ENCODE results near the gene AAGAB.

GRCh38 chr15:67187351-67187854, 67.1 kb downstream of the AAGAB start:
- TF ChIP-seq CTCF (IDR thresholded peaks at IDR 0.05) (no peak), EZH2phosphoT487 (IDR thresholded peaks at IDR 0.05) (no peak), EZH2 (IDR thresholded peaks at IDR 0.05) (no peak)
